ENCODE measurements around the gene TUT4.

The TUT4 gene

DNA sequence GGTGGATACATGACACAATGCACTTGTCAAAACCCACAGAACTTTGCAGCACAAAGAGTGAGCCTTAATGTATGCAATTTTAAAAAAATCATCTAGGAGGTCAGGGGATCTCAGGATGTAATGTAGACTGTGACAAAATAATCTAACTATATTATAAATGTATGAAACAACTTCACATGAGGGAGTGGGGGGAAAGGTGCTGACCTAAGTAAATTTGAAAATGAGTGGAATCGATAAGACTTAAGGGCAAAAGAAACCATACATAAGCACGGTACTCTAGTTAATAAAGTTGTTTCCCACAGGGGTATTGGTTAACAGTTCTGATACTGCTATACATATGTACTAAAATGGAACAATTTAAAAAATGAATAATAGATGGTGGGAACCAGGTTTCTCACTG lies 83.8 kb downstream of the TUT4 start:
- TF ChIP-seq, protein P1, sequence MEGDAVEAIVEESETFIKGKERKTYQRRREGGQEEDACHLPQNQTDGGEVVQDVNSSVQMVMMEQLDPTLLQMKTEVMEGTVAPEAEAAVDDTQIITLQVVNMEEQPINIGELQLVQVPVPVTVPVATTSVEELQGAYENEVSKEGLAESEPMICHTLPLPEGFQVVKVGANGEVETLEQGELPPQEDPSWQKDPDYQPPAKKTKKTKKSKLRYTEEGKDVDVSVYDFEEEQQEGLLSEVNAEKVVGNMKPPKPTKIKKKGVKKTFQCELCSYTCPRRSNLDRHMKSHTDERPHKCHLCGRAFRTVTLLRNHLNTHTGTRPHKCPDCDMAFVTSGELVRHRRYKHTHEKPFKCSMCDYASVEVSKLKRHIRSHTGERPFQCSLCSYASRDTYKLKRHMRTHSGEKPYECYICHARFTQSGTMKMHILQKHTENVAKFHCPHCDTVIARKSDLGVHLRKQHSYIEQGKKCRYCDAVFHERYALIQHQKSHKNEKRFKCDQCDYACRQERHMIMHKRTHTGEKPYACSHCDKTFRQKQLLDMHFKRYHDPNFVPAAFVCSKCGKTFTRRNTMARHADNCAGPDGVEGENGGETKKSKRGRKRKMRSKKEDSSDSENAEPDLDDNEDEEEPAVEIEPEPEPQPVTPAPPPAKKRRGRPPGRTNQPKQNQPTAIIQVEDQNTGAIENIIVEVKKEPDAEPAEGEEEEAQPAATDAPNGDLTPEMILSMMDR (conservative IDR thresholded peaks at IDR 0.05): no peak
- TF ChIP-seq ZFX (IDR thresholded peaks at IDR 0.05): no peak
- H3K27ac ChIP-seq: no peak overlapping the region

GRCh38 chr1:52463891-52464290 lies 89.0 kb downstream of the TUT4 start:
- TF ChIP-seq, protein P1 (conservative IDR thresholded peaks at IDR 0.05): no peak
- H3K27ac ChIP-seq: no peak overlapping the region

GRCh38 chr1:52461821-52462220 lies 91.1 kb downstream of the TUT4 start:
- no peak for TF ChIP-seq ZFX (IDR thresholded peaks at IDR 0.05)
- TF ChIP-seq, protein P1 (conservative IDR thresholded peaks at IDR 0.05): no peak
- H3K27ac ChIP-seq: no peak overlapping the region

- H3K27ac ChIP-seq: no peak overlapping the region
- no peak for TF ChIP-seq ZFX (IDR thresholded peaks at IDR 0.05)
- TF ChIP-seq, protein P1 (conservative IDR thresholded peaks at IDR 0.05): no peak
These were observed 92.2 kb downstream of the TUT4 start for GRCh38 chr1:52460694-52461093.

DNA sequence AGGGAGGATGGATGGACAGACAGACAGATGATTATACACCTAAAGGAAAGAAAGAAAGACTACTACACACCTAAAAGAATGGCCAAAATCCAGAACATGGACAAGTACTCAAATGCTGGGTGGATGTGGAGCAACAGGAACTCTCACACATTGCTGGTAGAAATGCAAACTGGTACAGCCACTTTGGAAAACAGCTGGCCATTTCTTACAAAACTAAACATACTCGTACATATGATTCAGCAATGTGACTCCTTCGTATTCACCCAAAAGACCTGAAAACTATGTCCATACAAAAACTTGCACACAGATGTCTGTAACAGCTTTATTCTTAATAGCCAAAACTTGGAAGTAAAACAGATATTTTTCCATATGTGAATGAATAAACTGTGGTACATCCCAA lies 97.2 kb downstream of the TUT4 start:
- TF ChIP-seq, protein P1 (conservative IDR thresholded peaks at IDR 0.05): no peak
- no peak for TF ChIP-seq ZFX (IDR thresholded peaks at IDR 0.05)
- H3K27ac ChIP-seq: no peak overlapping the region

DNA sequence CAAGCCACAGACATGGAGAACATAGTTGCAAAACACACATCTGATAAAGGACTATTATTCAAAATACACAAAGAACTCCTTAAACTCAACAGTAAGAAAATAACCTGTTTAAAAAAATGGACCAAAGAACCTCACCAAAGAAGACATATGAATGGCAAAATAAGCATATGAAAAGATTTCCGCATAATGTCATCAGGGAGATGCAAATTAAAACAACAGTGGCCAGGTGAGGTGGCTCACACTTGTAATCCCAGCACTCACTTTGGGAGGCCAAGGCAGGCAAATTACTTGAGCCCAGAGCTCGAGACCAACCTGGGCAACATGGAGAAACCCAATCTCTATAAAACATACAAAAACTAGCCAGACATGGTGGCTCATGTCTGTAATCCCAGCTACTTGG lies 98.1 kb downstream of the TUT4 start:
- no peak overlapping the region for H3K27ac ChIP-seq
- TF ChIP-seq, protein P1 (conservative IDR thresholded peaks at IDR 0.05): no peak

DNA sequence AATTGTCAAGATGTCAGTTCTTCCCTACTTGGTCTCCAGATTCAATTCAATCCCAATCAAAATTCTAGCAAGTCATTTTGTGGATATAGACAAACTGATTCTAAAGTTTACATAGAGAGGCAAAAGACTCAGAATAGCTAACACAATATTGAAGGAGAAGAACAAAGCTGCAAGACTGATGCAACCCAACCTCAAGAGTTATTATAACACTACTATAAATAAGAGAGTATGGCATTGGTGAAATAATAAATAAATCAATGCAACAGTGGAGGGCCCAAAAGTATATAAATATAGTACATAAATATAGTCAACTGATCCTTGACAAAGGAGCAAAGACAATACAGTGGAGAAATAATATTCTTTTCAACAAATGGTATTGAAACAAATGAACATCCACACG lies 98.8 kb downstream of the TUT4 start:
- TF ChIP-seq, protein P1 (conservative IDR thresholded peaks at IDR 0.05): no peak
- no peak for TF ChIP-seq ZFX (IDR thresholded peaks at IDR 0.05)
- H3K27ac ChIP-seq: no peak overlapping the region

Measured in C4-2B (cell line).